GM12878 (cell line): ENCODE measurements around the gene IRAG1. TPM values are rescaled to one million over a fixed set of nuclear protein-coding genes. Genes with fewer than 3 reads are reported as not detected.

Experiments used
- ATAC-seq: fragments of 200-7000 bp; cut with Tn5 transposase; 3 replicates; pipeline ENCODE4 v1.9.1; 2020; ENCODE audit warnings: mild to moderate bottlenecking, moderate library complexity
- BruUV-seq: library from RNA; stranded (reverse); fragments of 400-500 nt; replicated peaks from 2 replicates; lab custom pipeline; 2021; lab: Mats Ljungman, UMichigan
- CTCF ChIA-PET: fragments of 300-600 bp; sonication (Branson Sonifier 250); formaldehyde crosslinking; extraction: SDS; loops from one replicate; lab custom pipeline; 2021; ENCODE audit warnings: inconsistent platforms; lab: Yijun Ruan, JAX
- POLR2A ChIA-PET: fragments of 350-600 bp; formaldehyde crosslinking; extraction: SDS; loops from one replicate; lab custom pipeline; 2021; ENCODE audit warnings: inconsistent platforms; lab: Charles Lee
- RAD21 ChIA-PET: fragments of 300-600 bp; sonication (Branson Sonifier 250); formaldehyde crosslinking; loops from one replicate; lab custom pipeline; 2023; ENCODE audit warnings: antibody characterized with exemption; ENCODE audit not compliant: unreplicated experiment; lab: Charles Lee
- SMC1A ChIA-PET: fragments of 300-600 bp; sonication (Branson Sonifier 250); formaldehyde crosslinking; loops from one replicate; lab custom pipeline; 2023; ENCODE audit not compliant: unreplicated experiment, uncharacterized antibody; lab: Charles Lee
- DNase-seq: peaks from one replicate; pipeline ENCODE4 v3.0.0-alpha.2; 2011; ENCODE audit warnings: low read depth, low spot score
- FAIRE-seq: peaks from 3 replicates; lab custom pipeline; 2011; peaks lifted over from hg19 to GRCh38; lab: Jason Lieb, UNC
- H2AFZ ChIP-seq: 2 replicates; pipeline ENCODE4 v1.6.0; 2011; ENCODE audit warnings: low read depth, low read length, control low read depth; ENCODE audit not compliant: control insufficient read depth
- H3K27ac ChIP-seq: 2 replicates; pipeline ENCODE4 v1.5.1; 2011; ENCODE audit warnings: control low read depth; ENCODE audit not compliant: control insufficient read depth, insufficient read depth
- H3K27me3 ChIP-seq, 2 experiments: replicated peaks in 1 of 2; 2 replicates each; pipeline versions ENCODE4 v1.6.0 to v1.6.1; 2011; ENCODE audit warnings: low read length in 1 of 2; ENCODE audit not compliant: control insufficient read depth in 2 of 2, insufficient read depth in 2 of 2
- H3K36me3 ChIP-seq, 2 experiments: 2 replicates each; pipeline ENCODE4 v1.5.1; 2011; ENCODE audit warnings: low read length in 1 of 2; ENCODE audit not compliant: control insufficient read depth in 2 of 2, insufficient read depth in 2 of 2
- H3K4me1 ChIP-seq: 2 replicates; pipeline ENCODE4 v1.6.1; 2011; ENCODE audit warnings: mild to moderate bottlenecking, low read length, moderate library complexity, mixed read lengths; ENCODE audit not compliant: control insufficient read depth, insufficient read depth
- H3K4me2 ChIP-seq: 2 replicates; pipeline ENCODE4 v1.6.0; 2011; ENCODE audit warnings: control low read depth; ENCODE audit not compliant: control insufficient read depth, insufficient read depth
- H3K4me3 ChIP-seq: fragments of 200-600 bp; sonication (generic); 2 replicates; pipeline ENCODE4 v1.5.1; 2016
- H3K79me2 ChIP-seq: 2 replicates; pipeline ENCODE4 v1.6.0; 2011; ENCODE audit warnings: low read length; ENCODE audit not compliant: control insufficient read depth, insufficient read depth
- H3K9ac ChIP-seq: 2 replicates; pipeline ENCODE4 v1.8.0; 2011; ENCODE audit warnings: low read length, control low read depth, mixed read lengths; ENCODE audit not compliant: control insufficient read depth, insufficient read depth
- H3K9me3 ChIP-seq: replicated peaks from 3 replicates; pipeline ENCODE4 v1.5.1; 2011; ENCODE audit warnings: mild to moderate bottlenecking, low read length; ENCODE audit not compliant: control insufficient read depth, insufficient read depth
- H4K20me1 ChIP-seq: 2 replicates; pipeline ENCODE4 v1.6.0; 2011; ENCODE audit not compliant: control insufficient read depth, insufficient read depth
- CBX3 ChIP-seq: fragments of 200-600 bp; sonication (generic); IDR thresholded peaks from 2 replicates; pipeline ENCODE4 v1.6.1; 2016; ENCODE audit warnings: low read depth, borderline replicate concordance
- CREB1 ChIP-seq: IDR thresholded peaks from 2 replicates; pipeline ENCODE4 v1.6.1; 2012; ENCODE audit warnings: low read depth, mild to moderate bottlenecking, inconsistent platforms
- E2F8 ChIP-seq: fragments of 450-650 bp; IDR thresholded peaks from 2 replicates; pipeline ENCODE4 v1.6.1; 2018; ENCODE audit warnings: mild to moderate bottlenecking, low read depth, moderate library complexity; ENCODE audit not compliant: partially characterized antibody
- MLLT1 ChIP-seq: fragments of 450-650 bp; IDR thresholded peaks from 2 replicates; pipeline ENCODE4 v1.6.1; 2016; ENCODE audit warnings: mild to moderate bottlenecking
- NFXL1 ChIP-seq: fragments of 450-650 bp; IDR thresholded peaks from 2 replicates; pipeline ENCODE4 v1.6.1; 2017; ENCODE audit warnings: antibody characterized with exemption, mild to moderate bottlenecking, borderline replicate concordance
- RAD21 ChIP-seq: IDR thresholded peaks from 2 replicates; pipeline ENCODE4 v1.6.1; 2011; ENCODE audit warnings: mild to moderate bottlenecking, low read depth, low read length, moderate library complexity; ENCODE audit not compliant: insufficient read depth
- RBBP5 ChIP-seq: fragments of 200-600 bp; sonication (generic); conservative IDR thresholded peaks from 2 replicates; pipeline ENCODE4 v1.6.1; 2016
- RUNX3 ChIP-seq: IDR thresholded peaks from 2 replicates; pipeline ENCODE4 v1.6.1; 2012; ENCODE audit warnings: low read length, inconsistent platforms
- SIX5 ChIP-seq: IDR thresholded peaks from 2 replicates; pipeline ENCODE4 v1.6.1; 2011; ENCODE audit warnings: mild to moderate bottlenecking, low read depth, low read length, moderate library complexity; ENCODE audit not compliant: severe bottlenecking
- SPI1 ChIP-seq: IDR thresholded peaks from 2 replicates; pipeline ENCODE4 v1.6.1; 2011; ENCODE audit warnings: low read depth, mild to moderate bottlenecking, low read length, moderate library complexity, borderline replicate concordance; ENCODE audit not compliant: insufficient read depth
- ZNF217 ChIP-seq: fragments of 450-650 bp; IDR thresholded peaks from 2 replicates; pipeline ENCODE4 v1.6.1; 2017; ENCODE audit warnings: antibody characterized with exemption, mild to moderate bottlenecking
- ZNF622 ChIP-seq: fragments of 450-650 bp; IDR thresholded peaks from 2 replicates; pipeline ENCODE4 v1.6.1; 2017; ENCODE audit warnings: mild to moderate bottlenecking, inconsistent platforms
- ZZZ3 ChIP-seq: IDR thresholded peaks from 2 replicates; pipeline ENCODE4 v1.6.1; 2011; ENCODE audit warnings: low read depth; ENCODE audit not compliant: control insufficient read depth, insufficient read length
- WGBS: methylation state at CpG from one replicate; pipeline ENCODE4 v1.1.6; 2016; ENCODE audit warnings: low lambda C conversion rate; ENCODE audit not compliant: insufficient replicate concordance, insufficient coverage; ENCODE audit errors: missing lambda C conversion rate; 5-methylcytosine and 5-hydroxymethylcytosine counted together
- in situ Hi-C: fragments of 300-500 bp; cut with MboI; formaldehyde crosslinking; loops from 9 replicates; pipeline ENCODE4 v1.14.3; 2018; ENCODE audit warnings: mixed read lengths
- intact Hi-C: fragments of 100-400 bp; cut with micrococcal nuclease; formaldehyde crosslinking; loops from one replicate; pipeline ENCODE4 v1.14.2; 2022; ENCODE audit not compliant: unreplicated experiment
- polyA plus RNA-seq, 11 experiments: library from polyadenylated mRNA; depleted of rRNA in 4 of 11; unstranded in 6 of 11; stranded (reverse) in 5 of 11; fragments of >200 nt; fragmentation: Nextera tagmentation in 4 of 11; fragmentation: Illumina TruSeq in 1 of 11; extraction: Ambion mirVana in 4 of 11; extraction: Trizol in 1 of 11; gene quantifications; 1 replicate in 1 of 11; 2 replicates in 10 of 11; pipeline versions ENCODE4 v1.2.1 to v1.2.3, GENCODE V29; 2011 to 2016; ENCODE audit warnings: inconsistent platforms in 2 of 11, missing spikeins in 2 of 11, low read depth in 1 of 11
- total RNA-seq, 4 experiments: library from RNA; depleted of rRNA in 3 of 4; stranded (reverse); fragments of >200 nt in 3 of 4; fragmentation: Illumina TruSeq in 1 of 4; extraction: Trizol in 1 of 4; gene quantifications; 2 replicates each; pipeline versions ENCODE4 v1.2.1 to v1.2.3, GENCODE V29; 2013 to 2021
- TF ChIP-seq, protein P1 (sequence below): IDR thresholded peaks from 2 replicates; pipeline ENCODE4 v1.6.1; 2011; ENCODE audit warnings: low read depth, low read length, improper control_type of control experiment, borderline replicate concordance
- TF ChIP-seq, protein P2 (sequence below): IDR thresholded peaks from 2 replicates; pipeline ENCODE4 v1.6.1; 2012; ENCODE audit warnings: low read depth, low read length, improper control_type of control experiment
- TF ChIP-seq, protein P3 (sequence below), 3 experiments: IDR thresholded peaks in 2 of 3; conservative IDR thresholded peaks in 1 of 3; 2 replicates each; pipeline ENCODE4 v1.5.1; 2011; ENCODE audit warnings: low read depth in 3 of 3, low read length in 3 of 3, mild to moderate bottlenecking in 3 of 3, control low read depth in 2 of 3, moderate library complexity in 2 of 3, inconsistent platforms in 1 of 3, mixed read lengths in 1 of 3; ENCODE audit not compliant: control insufficient read depth in 2 of 3, insufficient read depth in 1 of 3; ENCODE audit errors: extremely low read depth in 1 of 3

Gene IRAG1
- total and polyA plus RNA-seq, 10 of the 15 experiments (the other 5 are each of a cell fraction or from before 2014, with no cell fraction given) = 0.02 to 0.18 (median 0.06) TPM; not detected in 4

GRCh38 chr11:10699072-10699471, 5.5 kb upstream of the IRAG1 start (continued):
- TF ChIP-seq, protein P1, sequence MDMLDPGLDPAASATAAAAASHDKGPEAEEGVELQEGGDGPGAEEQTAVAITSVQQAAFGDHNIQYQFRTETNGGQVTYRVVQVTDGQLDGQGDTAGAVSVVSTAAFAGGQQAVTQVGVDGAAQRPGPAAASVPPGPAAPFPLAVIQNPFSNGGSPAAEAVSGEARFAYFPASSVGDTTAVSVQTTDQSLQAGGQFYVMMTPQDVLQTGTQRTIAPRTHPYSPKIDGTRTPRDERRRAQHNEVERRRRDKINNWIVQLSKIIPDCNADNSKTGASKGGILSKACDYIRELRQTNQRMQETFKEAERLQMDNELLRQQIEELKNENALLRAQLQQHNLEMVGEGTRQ = no peak
- TF ChIP-seq ZNF217 (no peak), ZNF622 (no peak), NFXL1 (no peak), RUNX3 (no peak)
- TF ChIP-seq, protein P2, sequence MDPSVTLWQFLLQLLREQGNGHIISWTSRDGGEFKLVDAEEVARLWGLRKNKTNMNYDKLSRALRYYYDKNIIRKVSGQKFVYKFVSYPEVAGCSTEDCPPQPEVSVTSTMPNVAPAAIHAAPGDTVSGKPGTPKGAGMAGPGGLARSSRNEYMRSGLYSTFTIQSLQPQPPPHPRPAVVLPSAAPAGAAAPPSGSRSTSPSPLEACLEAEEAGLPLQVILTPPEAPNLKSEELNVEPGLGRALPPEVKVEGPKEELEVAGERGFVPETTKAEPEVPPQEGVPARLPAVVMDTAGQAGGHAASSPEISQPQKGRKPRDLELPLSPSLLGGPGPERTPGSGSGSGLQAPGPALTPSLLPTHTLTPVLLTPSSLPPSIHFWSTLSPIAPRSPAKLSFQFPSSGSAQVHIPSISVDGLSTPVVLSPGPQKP = no peak

GRCh38 chr11:10697323-10697620, 3.7 kb upstream of the IRAG1 start:
- BruUV-seq = no TSS peak
- peaks cover 0 to 4% of the 10 kb centered on the region in 2 experiments; a peak in 2 of 4 replicates for H3K27me3 ChIP-seq
- H3K4me3 ChIP-seq = no peak overlapping the region
- CTCF ChIA-PET = no interaction called here
- H3K27ac ChIP-seq = no peak overlapping the region
- SMC1A ChIA-PET = no interaction called here
- H3K79me2 ChIP-seq = no peaks in the 10 kb centered on the region
- POLR2A ChIA-PET = no interaction called here
- no peak overlapping the region for H2AFZ ChIP-seq
- H4K20me1 ChIP-seq = no peaks in the 10 kb centered on the region
- H3K4me2 ChIP-seq = no peak overlapping the region
- peaks cover 2% of the 10 kb centered on the region; the same call in 1 of the 3 replicates for H3K9me3 ChIP-seq
- 71% methylated on average over 2 of the region's 2 CpGs for WGBS
- FAIRE-seq (no peak), DNase-seq (no peak), ATAC-seq (no peak)
- RAD21 ChIA-PET = no interaction called here
- intact Hi-C loops (no loop called here), in situ Hi-C loops (no loop called here)
- H3K36me3 ChIP-seq = no peaks in the 10 kb centered on the region
- H3K4me1 ChIP-seq = no peaks in the 10 kb centered on the region
- H3K9ac ChIP-seq = no peak overlapping the region
- TF ChIP-seq CBX3 (no peak), ZNF622 (no peak), RUNX3 (no peak), RAD21 (no peak), RBBP5 (no peak), MLLT1 (no peak), CREB1 (no peak), E2F8 (no peak), ZZZ3 (no peak), SIX5 (no peak), SPI1 (no peak)
- TF ChIP-seq, protein P3, sequence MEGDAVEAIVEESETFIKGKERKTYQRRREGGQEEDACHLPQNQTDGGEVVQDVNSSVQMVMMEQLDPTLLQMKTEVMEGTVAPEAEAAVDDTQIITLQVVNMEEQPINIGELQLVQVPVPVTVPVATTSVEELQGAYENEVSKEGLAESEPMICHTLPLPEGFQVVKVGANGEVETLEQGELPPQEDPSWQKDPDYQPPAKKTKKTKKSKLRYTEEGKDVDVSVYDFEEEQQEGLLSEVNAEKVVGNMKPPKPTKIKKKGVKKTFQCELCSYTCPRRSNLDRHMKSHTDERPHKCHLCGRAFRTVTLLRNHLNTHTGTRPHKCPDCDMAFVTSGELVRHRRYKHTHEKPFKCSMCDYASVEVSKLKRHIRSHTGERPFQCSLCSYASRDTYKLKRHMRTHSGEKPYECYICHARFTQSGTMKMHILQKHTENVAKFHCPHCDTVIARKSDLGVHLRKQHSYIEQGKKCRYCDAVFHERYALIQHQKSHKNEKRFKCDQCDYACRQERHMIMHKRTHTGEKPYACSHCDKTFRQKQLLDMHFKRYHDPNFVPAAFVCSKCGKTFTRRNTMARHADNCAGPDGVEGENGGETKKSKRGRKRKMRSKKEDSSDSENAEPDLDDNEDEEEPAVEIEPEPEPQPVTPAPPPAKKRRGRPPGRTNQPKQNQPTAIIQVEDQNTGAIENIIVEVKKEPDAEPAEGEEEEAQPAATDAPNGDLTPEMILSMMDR (IDR thresholded peaks at IDR 0.05 in 2 of 3, conservative IDR thresholded peaks at IDR 0.05 in 1 of 3; ENCODE audit: control insufficient read depth in 2 of 3, extremely low read depth in 1 of 3, insufficient read depth in 1 of 3, low read depth in 3 of 3, low read length in 3 of 3) = no peak
